Left lung (tissue), 10 donors: ENCODE measurements around the gene LACTBL1. TPM values are rescaled to one million over a fixed set of nuclear protein-coding genes. Genes with fewer than 3 reads are reported as not detected.
"Not testable (repeated sequence)": the region's sequence is repeated elsewhere in the genome, so short reads cannot be mapped to it uniquely, and the experiment has no call there.

Experiments used
- ATAC-seq: fragments of 200-7000 bp; cut with Tn5 transposase; one replicate; pipeline ENCODE4 v1.9.1; 2020; ENCODE audit warnings: moderate library complexity
- DNase-seq, 4 donors: peaks; one replicate each; pipeline ENCODE4 v3.0.0-alpha.2; 2013 to 2020
- H3K27ac ChIP-seq, 2 donors: fragments of 200-600 bp; sonication (generic) in 1 of 2; one replicate each; pipeline versions ENCODE4 v1.5.0 to v1.8.0; 2020 to 2021
- H3K27me3 ChIP-seq, 2 donors: fragments of 200-600 bp; sonication (generic) in 1 of 2; one replicate each; pipeline versions ENCODE4 v1.5.0 to v1.8.0; 2020 to 2021
- H3K36me3 ChIP-seq, 2 donors: fragments of 200-600 bp; sonication (generic) in 1 of 2; one replicate each; pipeline versions ENCODE4 v1.5.0 to v1.8.0; 2020 to 2021
- H3K4me1 ChIP-seq, 2 donors: fragments of 200-600 bp; one replicate each; pipeline ENCODE4 v1.8.0; 2021
- H3K4me3 ChIP-seq, 2 donors: fragments of 200-600 bp; sonication (generic) in 1 of 2; one replicate each; pipeline versions ENCODE4 v1.5.0 to v1.8.0; 2020 to 2021; ENCODE audit warnings: mild to moderate bottlenecking in 1 of 2
- H3K9me3 ChIP-seq, 2 donors: fragments of 200-600 bp; sonication (generic) in 1 of 2; one replicate each; pipeline versions ENCODE4 v1.5.0 to v1.8.0; 2020 to 2021
- CTCF ChIP-seq, 2 donors: fragments of 200-600 bp; sonication (generic) in 1 of 2; IDR thresholded peaks; one replicate each; pipeline versions ENCODE4 v1.5.0 to v1.8.0; 2021; ENCODE audit warnings: antibody characterized with exemption in 2 of 2
- intact Hi-C, 2 donors: fragments of 100-400 bp; cut with DNase I; formaldehyde crosslinking; loops; one replicate each; pipeline versions ENCODE4 v1.11.2 to v1.14.2; 2022
- polyA plus RNA-seq, 6 donors: library from polyadenylated mRNA; unstranded; fragments of 120-200 nt; gene quantifications; one replicate each; pipeline ENCODE4 v1.2.1, GENCODE V29; 2013; ENCODE audit not compliant: insufficient read length in 6 of 6
- total RNA-seq, 2 donors: library from RNA; stranded (reverse); fragmentation: NEBNext Ultra II Directional; extraction: Animal tissue kit (Norgen Biotek cat#: 25700); gene quantifications; one replicate each; pipeline ENCODE4 v1.2.1, GENCODE V29; 2021
- donor health status: DM: no; HTN: yes; CAD: no.
- donor health status: DM: no; HTN: no; CAD: no.

Gene LACTBL1
- total and polyA plus RNA-seq, 8 donors: not detected

GRCh38 chr1:22952694-22953056, 20.0 kb downstream of the LACTBL1 start:
- Histone ChIP-seq H3K4me3 (no peak overlapping the region), H3K27ac (no peak overlapping the region), H3K27me3 (peaks cover 27 to 88% of the 10 kb centered on the region in 2 donors), H3K36me3 (no peaks in the 10 kb centered on the region), H3K9me3 (no peaks in the 10 kb centered on the region), H3K4me1 (no peaks in the 10 kb centered on the region)
- ATAC-seq: no peak
- TF ChIP-seq CTCF (IDR thresholded peaks at IDR 0.05): no peak
- no peak for DNase-seq
- intact Hi-C loops: no loop called here

- no peak overlapping the region for H3K27ac ChIP-seq
- no peak overlapping the region for H3K4me3 ChIP-seq
- ATAC-seq (no peak), DNase-seq (no peak)
- intact Hi-C loops: no loop called here
- peaks cover 27 to 88% of the 10 kb centered on the region in 2 donors for H3K27me3 ChIP-seq
- TF ChIP-seq CTCF (IDR thresholded peaks at IDR 0.05): no peak
- no peaks in the 10 kb centered on the region for H3K4me1 ChIP-seq
- H3K36me3 ChIP-seq: no peaks in the 10 kb centered on the region
- H3K9me3 ChIP-seq: no peaks in the 10 kb centered on the region
Measured at GRCh38 chr1:22951796-22952195, 20.9 kb downstream of the LACTBL1 start.

- DNase-seq: no peak
- Histone ChIP-seq H3K4me3 (no peak overlapping the region), H3K4me1 (no peaks in the 10 kb centered on the region), H3K36me3 (no peaks in the 10 kb centered on the region), H3K27me3 (peaks cover 27 to 78% of the 10 kb centered on the region in 2 donors), H3K27ac (no peak overlapping the region), H3K9me3 (no peaks in the 10 kb centered on the region)
- intact Hi-C loops: no loop called here
- ATAC-seq: no peak
- no peak for TF ChIP-seq CTCF (IDR thresholded peaks at IDR 0.05)
Measured at GRCh38 chr1:22949822-22950331, 22.8 kb downstream of the LACTBL1 start.

- not testable (repeated sequence) for ATAC-seq
Measured at GRCh38 chr1:22945171-22945570, 27.5 kb downstream of the LACTBL1 start.

GRCh38 chr1:22944346-22945055, 28.2 kb downstream of the LACTBL1 start:
- no peak overlapping the region for H3K4me3 ChIP-seq
- intact Hi-C loops: no loop called here
- DNase-seq (no peak), ATAC-seq (no peak)
- no peak overlapping the region for H3K27ac ChIP-seq
- peaks cover 0 to 13% of the 10 kb centered on the region in 2 donors for H3K9me3 ChIP-seq
- no peaks in the 10 kb centered on the region for H3K36me3 ChIP-seq
- H3K27me3 ChIP-seq: peaks cover 0 to 34% of the 10 kb centered on the region in 2 donors
- TF ChIP-seq CTCF (IDR thresholded peaks at IDR 0.05): no peak
- H3K4me1 ChIP-seq: no peaks in the 10 kb centered on the region

More at GRCh38 chr1:22945171-22945570, 27.5 kb downstream of the LACTBL1 start:
- intact Hi-C loops, H3K9me3 ChIP-seq, DNase-seq, H3K27ac ChIP-seq, H3K4me1 ChIP-seq, H3K36me3 ChIP-seq, H3K4me3 ChIP-seq: not testable (repeated sequence)
- H3K27me3 ChIP-seq: peaks cover 0 to 41% of the 10 kb centered on the region in 2 donors
